ENCODE results near the gene GEMIN2.

- TF ChIP-seq TAF1 (IDR thresholded peaks at IDR 0.05; ENCODE audit: borderline replicate concordance, insufficient read depth, low read length) (peak; percentile 53; the same call in 1 of the 2 replicates), POLR2AphosphoS5 (IDR thresholded peaks at IDR 0.05; ENCODE audit: low read depth, low read length) (peak; percentile 79)
Measured at GRCh38 chr14:39102969-39103957, 10.9 kb upstream of the GEMIN2 start, which contains the start of gene SEC23A.
